NCI-H2171 (cell line): Measurements from ENCODE around the gene RELL2.

ENCODE experiments used
- DNase-seq: peaks from one replicate; lab custom pipeline; 2025; lab: John Stamatoyannopoulos, UW

RELL2 gene

DNA sequence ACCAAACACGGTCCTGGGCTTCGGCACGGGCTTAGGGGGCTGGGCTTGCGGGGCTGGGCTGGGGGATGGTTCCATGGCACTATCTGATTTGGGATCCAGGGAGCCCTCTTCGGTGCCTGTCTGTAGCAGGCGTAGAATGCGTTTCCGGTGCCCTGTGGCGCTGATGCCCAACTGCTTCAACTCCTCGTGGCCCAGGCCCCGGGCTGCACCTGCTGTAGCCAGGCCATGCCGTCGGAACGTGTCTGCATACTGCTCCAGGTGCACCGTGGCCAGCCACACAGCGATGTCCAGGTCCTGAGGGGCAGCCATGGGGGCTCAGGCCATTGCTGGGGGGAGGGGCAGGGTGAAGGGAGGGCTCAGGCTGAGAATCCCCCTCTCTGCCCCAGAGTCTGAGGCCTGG is 43.4 kb downstream of the RELL2 start:
- no peak for DNase-seq

DNA sequence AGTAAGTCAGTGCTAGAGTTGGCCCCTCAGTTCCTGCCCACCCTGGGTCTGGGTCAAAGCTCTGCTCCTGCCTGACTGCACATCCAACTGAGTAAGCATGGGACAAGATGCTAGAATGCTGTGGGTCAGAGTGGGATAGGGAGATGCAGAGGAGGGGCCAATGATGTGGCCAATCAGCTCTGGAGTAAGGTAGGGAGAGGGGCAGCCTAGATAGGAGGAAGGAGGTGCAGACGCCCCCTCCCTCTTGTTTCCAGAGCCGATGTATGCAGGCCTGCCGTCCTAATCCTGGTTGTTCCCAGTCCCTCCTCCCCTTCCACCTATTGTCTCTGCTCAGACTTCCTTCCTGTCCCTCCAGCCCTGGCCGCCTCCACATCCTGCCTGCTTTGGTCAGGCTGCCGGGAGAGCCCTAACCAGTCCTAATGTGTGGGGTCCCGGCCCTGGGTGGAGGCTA is 44.0 kb downstream of the RELL2 start:
- DNase-seq: no peak

DNA sequence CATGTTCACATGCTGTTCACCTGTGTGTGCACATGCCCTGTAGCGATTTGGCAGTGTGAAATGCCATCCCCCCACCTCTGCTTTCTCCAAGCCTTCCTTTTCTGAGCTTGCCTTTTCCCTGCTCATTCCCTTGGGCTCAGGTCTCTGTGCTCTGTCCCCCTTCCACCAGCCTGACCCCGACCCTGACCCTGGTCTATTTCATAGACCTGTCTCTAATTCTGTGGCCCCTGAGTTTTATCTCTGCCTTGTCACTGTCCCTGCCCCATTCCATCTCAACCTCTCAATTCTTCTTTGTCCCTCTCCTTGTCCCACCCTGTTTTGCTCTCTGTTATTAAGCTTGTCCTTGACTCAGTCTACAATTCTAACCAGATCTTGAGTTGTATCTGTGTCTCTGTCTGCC is 44.5 kb downstream of the RELL2 start:
- DNase-seq: no peak

DNA sequence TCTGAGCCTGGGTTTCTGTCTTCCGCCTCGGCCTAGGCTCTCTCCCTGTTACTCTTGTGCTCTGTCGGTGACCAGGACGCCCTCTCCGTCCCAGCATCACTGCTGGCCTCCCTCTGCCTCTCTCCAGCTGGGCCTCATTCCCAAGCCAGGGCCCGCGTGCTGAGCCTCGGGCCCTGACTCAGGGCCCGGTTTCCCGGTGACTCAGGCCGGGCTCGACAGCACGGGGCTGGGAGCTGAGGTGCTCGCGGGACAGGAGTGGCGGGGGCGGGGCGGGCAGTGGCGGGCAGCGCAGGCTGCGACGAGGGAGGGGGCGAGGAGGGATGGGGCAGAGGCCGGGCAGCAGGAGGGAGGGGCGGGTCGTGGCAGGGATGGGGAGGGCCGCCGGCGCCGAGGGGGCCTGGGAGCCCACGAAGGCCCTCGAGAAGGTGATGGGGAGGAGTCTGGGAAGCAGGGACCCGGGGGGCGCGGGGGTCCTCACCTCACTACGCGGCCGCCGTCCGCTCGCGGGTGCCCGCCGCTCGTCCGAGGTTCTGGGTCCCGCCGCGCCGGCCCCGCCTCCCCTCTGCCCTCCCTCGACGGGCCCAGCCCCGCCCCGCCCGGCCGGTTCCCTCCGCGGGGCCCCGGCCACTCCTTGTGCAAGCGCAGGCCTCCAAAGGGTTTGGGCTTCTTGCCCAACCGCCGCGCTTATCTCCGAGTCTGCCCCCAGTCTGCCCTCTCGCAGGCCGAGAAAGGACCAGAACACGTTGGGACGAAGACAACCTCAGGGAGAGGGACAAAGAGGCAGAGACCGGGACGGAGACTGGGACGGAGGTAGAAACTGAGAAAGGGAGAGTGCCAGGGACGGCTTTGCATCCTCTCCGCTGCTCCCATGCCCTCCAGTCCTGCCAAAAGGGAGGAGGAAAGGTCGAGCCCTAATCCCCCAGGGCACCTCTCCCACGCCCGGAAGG is 45.2 kb downstream of the RELL2 start, which contains the start of gene ARAP3:
TSS of gene ARAP3 (minus strand) at position 536 of the 947 bp plus-strand sequence. CDS start 1,744 bp downstream, outside the sequence.
- DNase-seq: no peak

DNA sequence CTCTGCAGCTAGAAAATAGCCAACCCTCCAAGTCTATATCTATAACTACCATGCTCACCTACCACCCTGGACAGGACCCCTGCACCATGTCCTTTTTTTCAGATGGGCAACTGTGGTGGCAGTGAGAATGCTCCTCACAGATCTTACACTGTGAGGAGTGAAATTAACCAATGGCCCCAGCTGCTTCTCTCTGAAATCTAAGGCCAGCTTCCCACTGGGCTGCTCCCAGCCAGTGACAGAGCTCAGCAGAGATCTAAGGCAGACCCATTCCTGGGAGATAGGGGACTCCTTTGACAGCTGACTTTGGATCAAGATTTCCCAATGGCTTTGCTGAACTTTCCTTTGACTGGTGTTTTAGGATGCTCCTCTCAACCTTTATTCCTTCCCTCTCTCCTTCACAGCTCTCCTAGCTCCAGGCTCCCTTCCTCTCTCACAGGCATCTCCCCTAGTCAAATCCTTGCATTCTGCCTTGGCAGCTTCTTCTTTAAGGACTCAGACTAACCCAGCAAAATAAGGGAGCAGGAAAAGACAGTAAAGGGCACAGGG is 46.9 kb downstream of the RELL2 start:
- DNase-seq: no peak

DNA sequence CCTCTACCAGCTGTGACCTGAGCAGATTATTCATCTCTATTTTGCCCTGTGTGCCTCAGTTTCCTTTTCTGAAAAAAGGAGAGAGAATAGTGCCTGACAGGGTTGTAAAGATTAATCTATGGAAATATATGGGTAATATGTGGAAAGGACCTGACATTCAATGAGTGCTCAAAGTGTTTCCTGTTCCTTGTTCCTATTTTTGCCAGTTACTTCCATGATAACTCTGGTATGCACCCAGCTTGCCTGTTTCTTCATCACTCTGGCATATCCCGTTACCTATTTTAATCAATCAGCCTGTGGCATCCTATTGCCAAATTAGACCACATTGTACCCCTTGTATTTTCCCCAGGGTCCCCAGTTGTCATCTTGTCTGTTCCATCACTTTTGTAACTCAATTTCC is 48.8 kb downstream of the RELL2 start:
- no peak for DNase-seq

DNA sequence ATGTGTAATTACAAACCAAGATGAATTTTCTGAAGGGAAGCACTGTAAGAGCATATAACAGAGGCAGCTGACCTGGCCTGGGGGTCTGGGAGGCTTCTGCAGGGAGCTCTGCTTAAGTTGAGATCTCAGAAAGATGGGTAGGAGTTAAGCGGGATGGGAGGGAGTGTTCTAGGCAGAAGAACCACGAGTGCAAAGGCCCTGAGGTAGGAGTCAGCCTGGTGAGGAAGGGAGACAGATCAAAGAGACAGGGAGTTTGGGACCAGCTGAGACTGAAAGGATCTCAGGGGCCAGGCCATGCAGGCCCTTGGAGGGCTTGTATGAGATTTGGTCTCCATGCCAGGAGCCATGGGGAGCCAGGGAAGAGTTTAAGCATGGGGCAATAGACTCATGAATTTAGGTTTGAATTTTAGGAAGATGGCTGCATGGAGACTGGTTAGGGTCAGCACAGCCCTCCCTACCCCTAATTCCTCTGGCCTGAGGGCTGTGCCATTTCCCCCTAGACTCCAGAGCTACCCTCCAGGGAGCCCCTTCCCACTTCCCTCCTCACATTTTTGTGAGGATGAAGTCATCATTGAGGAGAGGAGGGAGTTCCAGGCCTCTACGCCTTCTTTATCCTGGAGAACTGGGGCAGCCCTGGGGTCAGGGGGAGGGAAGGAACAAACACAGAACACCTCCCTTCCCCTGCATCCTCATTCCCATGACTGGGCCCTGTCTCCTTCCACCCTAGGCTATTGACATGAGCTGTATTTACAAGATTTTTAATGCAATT is 50.0 kb downstream of the RELL2 start:
- DNase-seq: no peak
